Measurements from ENCODE around the gene ERCC8. TPM values are rescaled to one million over a fixed set of nuclear protein-coding genes. Genes with fewer than 3 reads are reported as not detected.

The ERCC8 gene
- total and polyA plus RNA-seq, 5 donors from 2014 or later: 6.1 to 16.2 (median 11.8) TPM

GRCh38 chr5:60903356-60903755, 41.5 kb downstream of the ERCC8 start:
- H3K27ac ChIP-seq (ENCODE audit: insufficient read depth, low read length, poor library complexity, severe bottlenecking): no peak overlapping the region
- Mint-ChIP-seq H3K27ac (no peak overlapping the region), H3K4me3 (no peak overlapping the region), H3K4me1 (peaks cover 0 to 6% (median 4%) of the 10 kb centered on the region in 4 donors), H3K9me3 (peaks cover 0 to 5% (median 0%) of the 10 kb centered on the region in 7 donors), H3K36me3 (peaks cover 25% of the 10 kb centered on the region), H3K27me3 (no peaks in the 10 kb centered on the region)
- DNase-seq (no peak), ATAC-seq (ENCODE audit: low read depth in 2 of 2) (no peak)
- no peaks in the 10 kb centered on the region for H3K9me3 ChIP-seq (ENCODE audit: control insufficient read depth in 2 of 2, low read length in 2 of 2)
- H3K27me3 ChIP-seq (ENCODE audit: control insufficient read depth, insufficient read depth, low read length): no peaks in the 10 kb centered on the region
- H3K4me1 ChIP-seq (ENCODE audit: control insufficient read depth, insufficient read depth, low read length, poor library complexity, severe bottlenecking): no peaks in the 10 kb centered on the region
- H3K4me3 ChIP-seq (ENCODE audit: low read depth, low read length): no peak overlapping the region
- H3K36me3 ChIP-seq (ENCODE audit: control insufficient read depth, insufficient read depth, low read length): no peaks in the 10 kb centered on the region

GRCh38 chr5:60896991-60897390, 47.9 kb downstream of the ERCC8 start:
- Histone ChIP-seq H3K27ac (ENCODE audit: insufficient read depth, low read length, poor library complexity, severe bottlenecking) (no peak overlapping the region), H3K9me3 (ENCODE audit: control insufficient read depth in 2 of 2, low read length in 2 of 2) (no peaks in the 10 kb centered on the region), H3K4me1 (ENCODE audit: control insufficient read depth, insufficient read depth, low read length, poor library complexity, severe bottlenecking) (no peaks in the 10 kb centered on the region), H3K36me3 (ENCODE audit: control insufficient read depth, insufficient read depth, low read length) (peaks cover 7% of the 10 kb centered on the region), H3K27me3 (ENCODE audit: control insufficient read depth, insufficient read depth, low read length) (no peaks in the 10 kb centered on the region), H3K4me3 (ENCODE audit: low read depth, low read length) (no peak overlapping the region)
- Mint-ChIP-seq H3K27me3 (no peaks in the 10 kb centered on the region), H3K4me1 (no peaks in the 10 kb centered on the region), H3K27ac (no peak overlapping the region), H3K36me3 (peaks cover 52% of the 10 kb centered on the region), H3K4me3 (no peak overlapping the region), H3K9me3 (peaks cover 0 to 2% (median 0%) of the 10 kb centered on the region in 7 donors)
- DNase-seq (no peak), ATAC-seq (ENCODE audit: low read depth in 2 of 2) (no peak)

GRCh38 chr5:60893521-60893920, 51.3 kb downstream of the ERCC8 start:
- peaks cover 7% of the 10 kb centered on the region for H3K36me3 ChIP-seq (ENCODE audit: control insufficient read depth, insufficient read depth, low read length)
- no peak overlapping the region for H3K4me3 Mint-ChIP-seq
- no peak overlapping the region for H3K27ac ChIP-seq (ENCODE audit: insufficient read depth, low read length, poor library complexity, severe bottlenecking)
- H3K4me1 ChIP-seq (ENCODE audit: control insufficient read depth, insufficient read depth, low read length, poor library complexity, severe bottlenecking): no peaks in the 10 kb centered on the region
- H3K4me1 Mint-ChIP-seq: no peaks in the 10 kb centered on the region
- H3K27me3 ChIP-seq (ENCODE audit: control insufficient read depth, insufficient read depth, low read length): no peaks in the 10 kb centered on the region
- no peak overlapping the region for H3K4me3 ChIP-seq (ENCODE audit: low read depth, low read length)
- peaks cover 0 to 2% (median 0%) of the 10 kb centered on the region in 7 donors for H3K9me3 Mint-ChIP-seq
- ATAC-seq (ENCODE audit: low read depth in 2 of 2) (no peak), DNase-seq (no peak)
- H3K9me3 ChIP-seq (ENCODE audit: control insufficient read depth in 2 of 2, low read length in 2 of 2): no peaks in the 10 kb centered on the region
- H3K36me3 Mint-ChIP-seq: peaks cover 55% of the 10 kb centered on the region
- H3K27ac Mint-ChIP-seq: no peak overlapping the region
- no peaks in the 10 kb centered on the region for H3K27me3 Mint-ChIP-seq

- no peak overlapping the region for H3K27ac ChIP-seq (ENCODE audit: insufficient read depth, low read length, poor library complexity, severe bottlenecking)
- H3K4me1 Mint-ChIP-seq: no peaks in the 10 kb centered on the region
- H3K4me1 ChIP-seq (ENCODE audit: control insufficient read depth, insufficient read depth, low read length, poor library complexity, severe bottlenecking): no peaks in the 10 kb centered on the region
- no peak overlapping the region for H3K4me3 ChIP-seq (ENCODE audit: low read depth, low read length)
- H3K36me3 ChIP-seq (ENCODE audit: control insufficient read depth, insufficient read depth, low read length): peaks cover under 1% of the 10 kb centered on the region
- no peaks in the 10 kb centered on the region for H3K27me3 Mint-ChIP-seq
- H3K9me3 ChIP-seq (ENCODE audit: control insufficient read depth in 2 of 2, low read length in 2 of 2): no peaks in the 10 kb centered on the region
- H3K27ac Mint-ChIP-seq: no peak overlapping the region
- H3K36me3 Mint-ChIP-seq: peaks cover 55% of the 10 kb centered on the region
- no peaks in the 10 kb centered on the region for H3K27me3 ChIP-seq (ENCODE audit: control insufficient read depth, insufficient read depth, low read length)
- DNase-seq (no peak), ATAC-seq (ENCODE audit: low read depth in 2 of 2) (no peak)
- H3K4me3 Mint-ChIP-seq: no peak overlapping the region
- no peaks in the 10 kb centered on the region for H3K9me3 Mint-ChIP-seq
Measured at GRCh38 chr5:60891667-60892066, 53.2 kb downstream of the ERCC8 start.

- H3K4me3 ChIP-seq (ENCODE audit: low read depth, low read length): no peak overlapping the region
- H3K27me3 Mint-ChIP-seq: no peaks in the 10 kb centered on the region
- H3K4me1 ChIP-seq (ENCODE audit: control insufficient read depth, insufficient read depth, low read length, poor library complexity, severe bottlenecking): no peaks in the 10 kb centered on the region
- H3K4me3 Mint-ChIP-seq: no peak overlapping the region
- no peaks in the 10 kb centered on the region for H3K9me3 Mint-ChIP-seq
- peaks cover 0 to under 1% (median 0%) of the 10 kb centered on the region in 4 donors for H3K4me1 Mint-ChIP-seq
- H3K36me3 Mint-ChIP-seq: peaks cover 32% of the 10 kb centered on the region
- H3K27ac ChIP-seq (ENCODE audit: insufficient read depth, low read length, poor library complexity, severe bottlenecking): no peak overlapping the region
- H3K36me3 ChIP-seq (ENCODE audit: control insufficient read depth, insufficient read depth, low read length): peaks cover 5% of the 10 kb centered on the region
- no peak overlapping the region for H3K27ac Mint-ChIP-seq
- H3K9me3 ChIP-seq (ENCODE audit: control insufficient read depth in 2 of 2, low read length in 2 of 2): no peaks in the 10 kb centered on the region
- ATAC-seq (ENCODE audit: low read depth in 2 of 2) (no peak), DNase-seq (no peak)
- no peaks in the 10 kb centered on the region for H3K27me3 ChIP-seq (ENCODE audit: control insufficient read depth, insufficient read depth, low read length)
Measured at GRCh38 chr5:60888359-60889061, 56.4 kb downstream of the ERCC8 start.

GRCh38 chr5:60887746-60888145, 57.1 kb downstream of the ERCC8 start:
- Mint-ChIP-seq H3K9me3 (peaks cover 0 to 2% (median 0%) of the 10 kb centered on the region in 7 donors), H3K36me3 (peaks cover 26% of the 10 kb centered on the region), H3K27me3 (no peaks in the 10 kb centered on the region), H3K4me1 (peaks cover 0 to 6% (median 0%) of the 10 kb centered on the region in 4 donors), H3K27ac (no peak overlapping the region), H3K4me3 (no peak overlapping the region)
- H3K27me3 ChIP-seq (ENCODE audit: control insufficient read depth, insufficient read depth, low read length): no peaks in the 10 kb centered on the region
- H3K9me3 ChIP-seq (ENCODE audit: control insufficient read depth in 2 of 2, low read length in 2 of 2): no peaks in the 10 kb centered on the region
- H3K4me3 ChIP-seq (ENCODE audit: low read depth, low read length): no peak overlapping the region
- no peak for ATAC-seq (ENCODE audit: low read depth in 2 of 2)
- no peaks in the 10 kb centered on the region for H3K4me1 ChIP-seq (ENCODE audit: control insufficient read depth, insufficient read depth, low read length, poor library complexity, severe bottlenecking)
- H3K27ac ChIP-seq (ENCODE audit: insufficient read depth, low read length, poor library complexity, severe bottlenecking): no peak overlapping the region
- no peak for DNase-seq
- H3K36me3 ChIP-seq (ENCODE audit: control insufficient read depth, insufficient read depth, low read length): peaks cover 5% of the 10 kb centered on the region

GRCh38 chr5:60887096-60887495, 57.8 kb downstream of the ERCC8 start:
- DNase-seq (no peak), ATAC-seq (ENCODE audit: low read depth in 2 of 2) (no peak)
- Mint-ChIP-seq H3K27me3 (no peaks in the 10 kb centered on the region), H3K9me3 (peaks cover 0 to 2% (median 0%) of the 10 kb centered on the region in 7 donors), H3K36me3 (peaks cover 30% of the 10 kb centered on the region), H3K4me1 (peaks cover 0 to 6% (median 0%) of the 10 kb centered on the region in 4 donors), H3K27ac (no peak overlapping the region), H3K4me3 (no peak overlapping the region)
- Histone ChIP-seq H3K4me3 (ENCODE audit: low read depth, low read length) (no peak overlapping the region), H3K9me3 (ENCODE audit: control insufficient read depth in 2 of 2, low read length in 2 of 2) (no peaks in the 10 kb centered on the region), H3K36me3 (ENCODE audit: control insufficient read depth, insufficient read depth, low read length) (peaks cover 5% of the 10 kb centered on the region), H3K27ac (ENCODE audit: insufficient read depth, low read length, poor library complexity, severe bottlenecking) (no peak overlapping the region), H3K4me1 (ENCODE audit: control insufficient read depth, insufficient read depth, low read length, poor library complexity, severe bottlenecking) (no peaks in the 10 kb centered on the region), H3K27me3 (ENCODE audit: control insufficient read depth, insufficient read depth, low read length) (no peaks in the 10 kb centered on the region)

- Mint-ChIP-seq H3K4me3 (no peak overlapping the region), H3K9me3 (peaks cover 0 to 2% (median 0%) of the 10 kb centered on the region in 7 donors), H3K4me1 (peaks cover 0 to 6% (median 0%) of the 10 kb centered on the region in 4 donors), H3K27me3 (no peaks in the 10 kb centered on the region), H3K36me3 (peaks cover 27% of the 10 kb centered on the region), H3K27ac (no peak overlapping the region)
- H3K9me3 ChIP-seq (ENCODE audit: control insufficient read depth in 2 of 2, low read length in 2 of 2): no peaks in the 10 kb centered on the region
- H3K4me3 ChIP-seq (ENCODE audit: low read depth, low read length): no peak overlapping the region
- no peaks in the 10 kb centered on the region for H3K4me1 ChIP-seq (ENCODE audit: control insufficient read depth, insufficient read depth, low read length, poor library complexity, severe bottlenecking)
- no peak for DNase-seq
- no peak overlapping the region for H3K27ac ChIP-seq (ENCODE audit: insufficient read depth, low read length, poor library complexity, severe bottlenecking)
- H3K36me3 ChIP-seq (ENCODE audit: control insufficient read depth, insufficient read depth, low read length): peaks cover 5% of the 10 kb centered on the region
- no peak for ATAC-seq (ENCODE audit: low read depth in 2 of 2)
- no peaks in the 10 kb centered on the region for H3K27me3 ChIP-seq (ENCODE audit: control insufficient read depth, insufficient read depth, low read length)
Measured at GRCh38 chr5:60886158-60886557, 58.7 kb downstream of the ERCC8 start.
